Measurements from ENCODE around the gene PROKR2. TPM values are rescaled to one million over a fixed set of nuclear protein-coding genes. Genes with fewer than 3 reads are reported as not detected.

PROKR2 gene
- total and polyA plus RNA-seq, 2 donors (not counting 1 experiment from before 2014, with no cell fraction given) = not detected

DNA sequence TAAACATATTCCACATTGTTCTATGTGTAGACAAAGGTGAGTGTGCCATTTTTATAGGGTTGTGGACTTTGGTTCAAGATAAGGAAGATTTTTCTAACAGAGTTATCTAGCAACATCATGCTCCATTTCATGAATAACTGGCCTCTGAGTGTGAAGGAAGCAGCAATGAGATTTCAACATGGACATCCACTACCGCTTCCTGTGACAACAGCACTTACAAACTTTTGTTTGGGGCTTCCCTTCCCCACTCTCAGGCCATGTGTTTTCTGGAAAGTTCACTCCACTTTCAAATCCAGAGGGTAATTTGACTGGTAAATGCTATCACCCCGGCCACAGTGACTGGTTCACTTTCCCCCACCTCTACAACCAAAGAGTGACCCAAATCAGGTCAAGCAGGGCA is 38.1 kb upstream of the PROKR2 start:
- ChIA-PET CTCF (no interaction called here), POLR2A (no interaction called here)
- H4K20me1 ChIP-seq (ENCODE audit: control insufficient read depth, insufficient read depth, low read length, poor library complexity, severe bottlenecking) = no peaks in the 10 kb centered on the region
- no peaks in the 10 kb centered on the region for H3K36me3 ChIP-seq (replicated peaks in 1 of 2; ENCODE audit: control extremely low read depth in 1 of 2, control insufficient read depth in 1 of 2, extremely low read depth in 1 of 2, insufficient read depth in 2 of 2, low read length in 1 of 2)
- no peaks in the 10 kb centered on the region for H3K4me1 ChIP-seq (ENCODE audit: control insufficient read depth in 2 of 2, insufficient read depth in 2 of 2, low read length in 2 of 2)
- no peak overlapping the region for H2AFZ ChIP-seq (ENCODE audit: insufficient read depth, low read depth, low read length, poor library complexity, severe bottlenecking)
- peaks cover 0 to 3% (median under 1%) of the 10 kb centered on the region in 4 experiments for H3K27me3 ChIP-seq (replicated peaks in 1 of 4; ENCODE audit: control extremely low read depth in 1 of 4, control insufficient read depth in 3 of 4, insufficient read depth in 4 of 4, low read length in 3 of 4)
- H3K9me3 ChIP-seq (ENCODE audit: control extremely low read depth in 1 of 3, control insufficient read depth in 2 of 3, insufficient read depth in 1 of 3, low read length in 2 of 3) = no peaks in the 10 kb centered on the region
- H3K4me3 ChIP-seq (ENCODE audit: control extremely low read depth in 1 of 5, extremely low read depth in 1 of 5, insufficient read depth in 1 of 5, low read depth in 2 of 5, low read length in 4 of 5) = no peak overlapping the region
- no peak overlapping the region for H3K4me3 Mint-ChIP-seq
- H3K27ac Mint-ChIP-seq = no peak overlapping the region
- intact Hi-C loops (cut with micrococcal nuclease) = no loop called here
- no peak overlapping the region for H3K27ac ChIP-seq (ENCODE audit: low read length in 2 of 2)
- no peaks in the 10 kb centered on the region for H3K9me3 Mint-ChIP-seq (ENCODE audit: insufficient read depth)
- no peak for TF ChIP-seq EZH2 (IDR thresholded peaks at IDR 0.05; ENCODE audit: borderline replicate concordance, insufficient read depth, low read depth, low read length, poor library complexity, severe bottlenecking)
- TF ChIP-seq, protein P1, sequence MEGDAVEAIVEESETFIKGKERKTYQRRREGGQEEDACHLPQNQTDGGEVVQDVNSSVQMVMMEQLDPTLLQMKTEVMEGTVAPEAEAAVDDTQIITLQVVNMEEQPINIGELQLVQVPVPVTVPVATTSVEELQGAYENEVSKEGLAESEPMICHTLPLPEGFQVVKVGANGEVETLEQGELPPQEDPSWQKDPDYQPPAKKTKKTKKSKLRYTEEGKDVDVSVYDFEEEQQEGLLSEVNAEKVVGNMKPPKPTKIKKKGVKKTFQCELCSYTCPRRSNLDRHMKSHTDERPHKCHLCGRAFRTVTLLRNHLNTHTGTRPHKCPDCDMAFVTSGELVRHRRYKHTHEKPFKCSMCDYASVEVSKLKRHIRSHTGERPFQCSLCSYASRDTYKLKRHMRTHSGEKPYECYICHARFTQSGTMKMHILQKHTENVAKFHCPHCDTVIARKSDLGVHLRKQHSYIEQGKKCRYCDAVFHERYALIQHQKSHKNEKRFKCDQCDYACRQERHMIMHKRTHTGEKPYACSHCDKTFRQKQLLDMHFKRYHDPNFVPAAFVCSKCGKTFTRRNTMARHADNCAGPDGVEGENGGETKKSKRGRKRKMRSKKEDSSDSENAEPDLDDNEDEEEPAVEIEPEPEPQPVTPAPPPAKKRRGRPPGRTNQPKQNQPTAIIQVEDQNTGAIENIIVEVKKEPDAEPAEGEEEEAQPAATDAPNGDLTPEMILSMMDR (IDR thresholded peaks at IDR 0.05) = no peak
- no peak overlapping the region for H3K9ac ChIP-seq (ENCODE audit: low read length)
- ATAC-seq (ENCODE audit: low read depth) (no peak), DNase-seq (no peak)
- no peak overlapping the region for H3K4me2 ChIP-seq (replicated peaks; ENCODE audit: low read depth, low read length, poor library complexity, severe bottlenecking)
- H3K27me3 Mint-ChIP-seq = peaks cover 24% of the 10 kb centered on the region
- no peaks in the 10 kb centered on the region for H3K79me2 ChIP-seq (ENCODE audit: control insufficient read depth, insufficient read depth, low read length)
- peaks cover 2% of the 10 kb centered on the region for H3K4me1 Mint-ChIP-seq
- WGBS (ENCODE audit: insufficient coverage) = 88% methylated on average over 1 of the region's 2 CpGs

DNA sequence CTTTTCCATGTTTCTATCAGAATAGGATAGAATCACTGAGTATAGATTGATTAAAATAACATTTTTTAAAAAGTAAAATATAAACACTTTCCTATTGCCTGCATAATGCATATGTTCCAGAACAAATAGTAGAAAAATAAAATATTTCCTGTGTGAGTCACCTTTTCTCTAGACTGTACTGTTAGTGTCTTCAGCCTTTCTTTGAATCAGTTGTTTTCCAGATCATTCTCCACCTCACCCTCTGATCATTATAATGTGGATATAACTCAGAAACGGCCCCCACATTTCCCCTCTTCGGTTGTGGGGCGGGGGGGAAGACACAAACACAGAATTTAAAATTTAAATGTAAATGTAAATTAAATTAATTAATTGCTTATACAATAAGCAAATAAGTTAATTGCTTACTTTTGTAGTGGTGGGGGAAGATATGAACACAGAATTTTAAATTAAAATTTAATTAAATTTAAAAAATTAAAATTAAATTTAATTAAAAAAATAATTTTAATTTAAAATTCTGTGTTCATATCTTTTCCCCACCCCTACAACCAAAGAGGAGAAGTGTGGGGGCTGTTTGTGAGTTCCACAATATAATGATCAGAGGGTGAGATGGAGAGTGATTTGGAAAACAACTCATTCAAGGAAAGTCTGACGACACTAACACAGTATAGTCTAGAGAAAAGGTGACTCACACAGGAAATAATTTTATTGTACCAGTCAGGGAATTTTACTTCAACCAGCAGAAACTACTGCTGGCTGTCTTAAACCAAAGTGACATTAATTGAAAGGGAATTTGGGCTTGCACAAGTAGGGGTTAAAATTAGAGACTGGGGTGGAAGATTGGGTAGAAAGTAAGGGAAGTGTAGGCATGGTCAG is 37.1 kb upstream of the PROKR2 start:
- no peak overlapping the region for H3K4me3 Mint-ChIP-seq
- no peak overlapping the region for H2AFZ ChIP-seq (ENCODE audit: insufficient read depth, low read depth, low read length, poor library complexity, severe bottlenecking)
- H3K9me3 Mint-ChIP-seq (ENCODE audit: insufficient read depth) = no peaks in the 10 kb centered on the region
- ChIA-PET POLR2A (no interaction called here), CTCF (no interaction called here)
- no peak for ATAC-seq (ENCODE audit: low read depth)
- no peak for DNase-seq
- no peaks in the 10 kb centered on the region for H3K9me3 ChIP-seq (ENCODE audit: control extremely low read depth in 1 of 3, control insufficient read depth in 2 of 3, insufficient read depth in 1 of 3, low read length in 2 of 3)
- H3K4me3 ChIP-seq (ENCODE audit: control extremely low read depth in 1 of 5, extremely low read depth in 1 of 5, insufficient read depth in 1 of 5, low read depth in 2 of 5, low read length in 4 of 5) = no peak overlapping the region
- H4K20me1 ChIP-seq (ENCODE audit: control insufficient read depth, insufficient read depth, low read length, poor library complexity, severe bottlenecking) = no peaks in the 10 kb centered on the region
- no peaks in the 10 kb centered on the region for H3K36me3 ChIP-seq (replicated peaks in 1 of 2; ENCODE audit: control extremely low read depth in 1 of 2, control insufficient read depth in 1 of 2, extremely low read depth in 1 of 2, insufficient read depth in 2 of 2, low read length in 1 of 2)
- intact Hi-C loops (cut with micrococcal nuclease) = no loop called here
- TF ChIP-seq EZH2 (IDR thresholded peaks at IDR 0.05; ENCODE audit: borderline replicate concordance, insufficient read depth, low read depth, low read length, poor library complexity, severe bottlenecking) = no peak
- TF ChIP-seq, protein P1 (IDR thresholded peaks at IDR 0.05) = no peak
- no peaks in the 10 kb centered on the region for H3K4me1 ChIP-seq (ENCODE audit: control insufficient read depth in 2 of 2, insufficient read depth in 2 of 2, low read length in 2 of 2)
- peaks cover 2% of the 10 kb centered on the region for H3K4me1 Mint-ChIP-seq
- H3K27ac ChIP-seq (ENCODE audit: low read length in 2 of 2) = no peak overlapping the region
- H3K27me3 ChIP-seq (replicated peaks in 1 of 4; ENCODE audit: control extremely low read depth in 1 of 4, control insufficient read depth in 3 of 4, insufficient read depth in 4 of 4, low read length in 3 of 4) = peaks cover 0 to 3% (median under 1%) of the 10 kb centered on the region in 4 experiments
- H3K4me2 ChIP-seq (replicated peaks; ENCODE audit: low read depth, low read length, poor library complexity, severe bottlenecking) = no peak overlapping the region
- no CpG with 5 or more reads among the region's 4 CpGs for WGBS (ENCODE audit: insufficient coverage)
- no peak overlapping the region for H3K27ac Mint-ChIP-seq
- peaks cover 24% of the 10 kb centered on the region for H3K27me3 Mint-ChIP-seq
- no peak overlapping the region for H3K9ac ChIP-seq (ENCODE audit: low read length)
- no peaks in the 10 kb centered on the region for H3K79me2 ChIP-seq (ENCODE audit: control insufficient read depth, insufficient read depth, low read length)

Measured in B cell (primary cell).